ENCODE results near the gene C14orf39.

DNA sequence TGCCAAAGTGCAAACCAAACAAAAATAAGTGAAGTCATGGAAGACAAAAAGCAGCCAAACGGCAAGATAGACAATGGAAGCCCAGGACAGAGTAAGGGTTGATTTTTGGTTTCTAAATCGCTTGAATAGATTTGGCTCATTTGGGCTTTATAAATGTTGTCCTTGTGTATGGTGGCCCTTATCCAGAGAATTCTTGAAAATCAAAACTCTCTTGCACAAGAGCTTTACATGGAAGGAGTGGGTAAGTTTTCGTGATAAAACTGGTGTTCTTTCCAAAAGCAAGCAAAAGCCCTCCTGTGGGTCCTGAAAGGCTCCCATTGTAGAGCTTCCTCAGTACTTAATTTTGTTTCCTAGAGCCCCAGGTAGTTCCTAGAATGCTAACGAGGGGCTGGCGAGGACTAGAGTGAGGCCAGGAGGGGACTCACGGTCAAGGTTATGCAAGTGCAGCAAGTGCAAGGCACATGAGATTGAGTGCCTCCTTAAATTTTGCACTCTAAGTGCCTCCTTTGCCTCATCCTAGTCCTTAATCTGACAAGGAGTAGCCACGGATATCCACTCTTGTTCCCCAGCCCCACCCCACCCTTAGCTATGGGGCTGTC is 27.2 kb upstream of the C14orf39 start:
- TF ChIP-seq YY1 (IDR thresholded peaks at IDR 0.05; ENCODE audit: insufficient read depth, insufficient read length) (no peak), SUZ12 (IDR thresholded peaks at IDR 0.05; ENCODE audit: extremely low read depth, insufficient read depth, insufficient read length) (no peak)

Measured in NT2/D1 (cell line).